ENCODE data around the gene PAF1.

Gene PAF1

DNA sequence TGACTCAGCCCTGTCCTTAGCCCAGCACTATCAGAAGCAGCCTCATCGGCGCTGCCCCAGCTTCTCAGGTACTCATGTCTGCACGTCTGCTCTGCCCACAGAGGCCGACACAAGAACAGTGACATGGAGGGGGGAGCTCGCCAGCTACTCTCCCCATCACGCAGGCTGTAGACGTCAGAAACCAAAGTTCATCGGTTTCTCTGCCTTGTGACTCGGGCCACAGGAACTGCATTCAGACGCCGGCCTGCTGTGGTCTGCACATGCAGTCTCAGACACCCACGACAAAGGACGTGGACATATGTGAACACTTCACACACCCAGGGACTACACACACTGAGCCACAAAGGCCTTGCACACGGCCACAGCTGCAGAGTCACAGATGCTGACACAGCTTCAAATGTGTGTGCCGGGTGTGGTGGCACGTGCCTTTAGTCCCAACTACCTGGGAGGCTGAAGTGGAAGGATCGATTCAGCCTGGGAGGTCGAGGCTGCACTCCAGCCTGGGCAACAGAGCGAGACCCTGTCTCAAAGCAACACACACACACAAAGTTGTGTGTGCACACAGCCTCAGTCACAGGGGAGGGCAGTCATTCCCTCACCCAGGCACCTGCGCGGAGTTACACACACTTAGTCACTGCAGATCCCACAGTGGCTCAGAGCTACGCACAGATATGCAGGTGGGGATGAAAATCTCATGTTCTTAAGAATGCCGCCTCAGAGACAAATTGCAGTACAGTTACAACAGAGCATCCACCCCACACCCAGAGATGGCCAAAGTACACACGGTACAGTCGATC, 10.8 kb upstream of the PAF1 start:
- TF ChIP-seq TEAD4 (IDR thresholded peaks at IDR 0.05), result no peak
- no peak for TF ChIP-seq YY1 (IDR thresholded peaks at IDR 0.05; ENCODE audit: low read depth)
- TF ChIP-seq ZBTB7A (IDR thresholded peaks at IDR 0.05; ENCODE audit: low read depth), result no peak

DNA sequence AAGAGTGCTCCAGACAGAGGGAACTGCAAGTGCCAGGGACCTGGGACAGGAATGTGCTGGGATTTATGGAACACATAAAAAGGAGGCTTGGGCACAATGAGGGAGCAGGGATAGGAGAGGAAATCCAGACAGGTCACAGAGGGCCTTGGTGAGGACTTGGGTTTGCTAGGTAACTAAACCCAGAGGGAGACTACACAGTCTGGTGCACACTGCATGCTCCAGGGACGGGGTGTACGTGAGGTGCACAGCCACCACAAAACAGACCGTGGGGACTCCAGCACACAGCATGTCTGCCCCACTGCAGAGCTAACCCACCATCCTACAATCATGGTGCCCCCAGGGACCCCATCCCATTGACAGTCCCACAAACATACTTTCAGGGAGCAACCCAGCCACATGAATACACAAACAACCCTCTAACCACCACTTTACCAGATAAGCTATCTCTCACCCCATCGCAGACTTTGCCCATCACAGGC, 10.2 kb upstream of the PAF1 start:
- TF ChIP-seq MAX (IDR thresholded peaks at IDR 0.05) (no peak), FOXM1 (IDR thresholded peaks at IDR 0.05; ENCODE audit: borderline replicate concordance, low read depth) (no peak), EGR1 (IDR thresholded peaks at IDR 0.05) (no peak)

DNA sequence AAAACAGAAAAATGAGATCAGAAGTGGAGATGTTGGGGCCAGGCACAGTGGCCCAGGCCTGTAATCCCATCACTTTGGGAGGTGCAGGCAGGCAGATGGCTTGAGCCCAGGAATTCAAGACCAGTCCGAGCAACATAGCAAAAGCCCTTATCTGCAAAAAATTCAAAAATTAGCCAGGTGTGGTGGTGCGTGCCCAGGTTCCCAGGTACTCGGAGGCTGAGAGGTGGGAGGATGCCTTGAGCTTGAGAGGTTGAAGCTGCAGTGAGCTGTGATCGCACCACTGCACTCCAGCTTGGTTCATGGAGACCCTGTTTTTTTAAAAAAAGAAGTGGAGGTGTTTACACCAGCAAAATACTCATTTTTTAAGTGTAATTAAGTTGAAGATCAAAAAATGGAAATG, 9.2 kb upstream of the PAF1 start:
- TF ChIP-seq EP300 (IDR thresholded peaks at IDR 0.05; ENCODE audit: borderline replicate concordance) (no peak), YY1 (IDR thresholded peaks at IDR 0.05; ENCODE audit: low read depth) (no peak), RAD21 (IDR thresholded peaks at IDR 0.05; ENCODE audit: low read depth) (no peak), TAF1 (IDR thresholded peaks at IDR 0.05; ENCODE audit: low read depth) (no peak), CEBPB (IDR thresholded peaks at IDR 0.05) (no peak), MAX (IDR thresholded peaks at IDR 0.05) (no peak), FOXM1 (IDR thresholded peaks at IDR 0.05; ENCODE audit: borderline replicate concordance, low read depth) (no peak), ZBTB7A (IDR thresholded peaks at IDR 0.05; ENCODE audit: low read depth) (no peak), NFIC (IDR thresholded peaks at IDR 0.05) (no peak), TEAD4 (IDR thresholded peaks at IDR 0.05) (no peak), CREB1 (IDR thresholded peaks at IDR 0.05; ENCODE audit: low read depth) (no peak), TCF12 (IDR thresholded peaks at IDR 0.05; ENCODE audit: low read depth) (no peak), EGR1 (IDR thresholded peaks at IDR 0.05) (no peak)
- TF ChIP-seq, protein P1, sequence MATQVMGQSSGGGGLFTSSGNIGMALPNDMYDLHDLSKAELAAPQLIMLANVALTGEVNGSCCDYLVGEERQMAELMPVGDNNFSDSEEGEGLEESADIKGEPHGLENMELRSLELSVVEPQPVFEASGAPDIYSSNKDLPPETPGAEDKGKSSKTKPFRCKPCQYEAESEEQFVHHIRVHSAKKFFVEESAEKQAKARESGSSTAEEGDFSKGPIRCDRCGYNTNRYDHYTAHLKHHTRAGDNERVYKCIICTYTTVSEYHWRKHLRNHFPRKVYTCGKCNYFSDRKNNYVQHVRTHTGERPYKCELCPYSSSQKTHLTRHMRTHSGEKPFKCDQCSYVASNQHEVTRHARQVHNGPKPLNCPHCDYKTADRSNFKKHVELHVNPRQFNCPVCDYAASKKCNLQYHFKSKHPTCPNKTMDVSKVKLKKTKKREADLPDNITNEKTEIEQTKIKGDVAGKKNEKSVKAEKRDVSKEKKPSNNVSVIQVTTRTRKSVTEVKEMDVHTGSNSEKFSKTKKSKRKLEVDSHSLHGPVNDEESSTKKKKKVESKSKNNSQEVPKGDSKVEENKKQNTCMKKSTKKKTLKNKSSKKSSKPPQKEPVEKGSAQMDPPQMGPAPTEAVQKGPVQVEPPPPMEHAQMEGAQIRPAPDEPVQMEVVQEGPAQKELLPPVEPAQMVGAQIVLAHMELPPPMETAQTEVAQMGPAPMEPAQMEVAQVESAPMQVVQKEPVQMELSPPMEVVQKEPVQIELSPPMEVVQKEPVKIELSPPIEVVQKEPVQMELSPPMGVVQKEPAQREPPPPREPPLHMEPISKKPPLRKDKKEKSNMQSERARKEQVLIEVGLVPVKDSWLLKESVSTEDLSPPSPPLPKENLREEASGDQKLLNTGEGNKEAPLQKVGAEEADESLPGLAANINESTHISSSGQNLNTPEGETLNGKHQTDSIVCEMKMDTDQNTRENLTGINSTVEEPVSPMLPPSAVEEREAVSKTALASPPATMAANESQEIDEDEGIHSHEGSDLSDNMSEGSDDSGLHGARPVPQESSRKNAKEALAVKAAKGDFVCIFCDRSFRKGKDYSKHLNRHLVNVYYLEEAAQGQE (IDR thresholded peaks at IDR 0.05; ENCODE audit: low read depth), result no peak
- TF ChIP-seq, protein P2, sequence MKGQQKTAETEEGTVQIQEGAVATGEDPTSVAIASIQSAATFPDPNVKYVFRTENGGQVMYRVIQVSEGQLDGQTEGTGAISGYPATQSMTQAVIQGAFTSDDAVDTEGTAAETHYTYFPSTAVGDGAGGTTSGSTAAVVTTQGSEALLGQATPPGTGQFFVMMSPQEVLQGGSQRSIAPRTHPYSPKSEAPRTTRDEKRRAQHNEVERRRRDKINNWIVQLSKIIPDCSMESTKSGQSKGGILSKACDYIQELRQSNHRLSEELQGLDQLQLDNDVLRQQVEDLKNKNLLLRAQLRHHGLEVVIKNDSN (IDR thresholded peaks at IDR 0.05), result no peak

GRCh38 chr19:39399668-39400050, 8.8 kb upstream of the PAF1 start:
- TF ChIP-seq MAX (IDR thresholded peaks at IDR 0.05) (no peak), EP300 (IDR thresholded peaks at IDR 0.05; ENCODE audit: borderline replicate concordance) (no peak)
- TF ChIP-seq, protein P1 (IDR thresholded peaks at IDR 0.05; ENCODE audit: low read depth), result no peak
- TF ChIP-seq, protein P2 (IDR thresholded peaks at IDR 0.05), result no peak

GRCh38 chr19:39398297-39398864, 7.5 kb upstream of the PAF1 start:
- TF ChIP-seq RAD21 (IDR thresholded peaks at IDR 0.05; ENCODE audit: low read depth) (no peak), CEBPB (IDR thresholded peaks at IDR 0.05) (no peak), MAX (IDR thresholded peaks at IDR 0.05) (no peak), EP300 (IDR thresholded peaks at IDR 0.05; ENCODE audit: borderline replicate concordance) (no peak)

Data from Ishikawa (cell line).